Endothelial cell of umbilical vein (primary cell): ENCODE data around the gene SCN2B. TPM values are rescaled to one million over a fixed set of nuclear protein-coding genes. Genes with fewer than 3 reads are reported as not detected.

Experiments used
- BruUV-seq: library from RNA; stranded (reverse); fragments of 400-500 nt; replicated peaks from 2 replicates; lab custom pipeline; 2021; lab: Mats Ljungman, UMichigan
- CTCF ChIA-PET: fragments of 300-600, 350-600 bp; sonication (Branson Sonifier 250); formaldehyde crosslinking; loops from one replicate; lab custom pipeline; 2021; ENCODE audit warnings: antibody characterized with exemption, inconsistent platforms; lab: Charles Lee
- POLR2A ChIA-PET: fragments of 300-600, 350-600 bp; sonication (Branson Sonifier 250); formaldehyde crosslinking; loops from one replicate; lab custom pipeline; 2021; ENCODE audit warnings: antibody characterized with exemption, inconsistent platforms; lab: Charles Lee
- DNase-seq: peaks from one replicate; pipeline ENCODE4 v3.0.0-alpha.2; 2011; ENCODE audit warnings: low read depth, low spot score
- FAIRE-seq: peaks from 2 replicates; lab custom pipeline; 2011; peaks lifted over from hg19 to GRCh38; lab: Jason Lieb, UNC
- H2AFZ ChIP-seq: 2 replicates; pipeline ENCODE4 v1.6.0; 2012; ENCODE audit warnings: low read depth, low read length, control low read depth, inconsistent platforms
- H3K27ac ChIP-seq: 2 replicates; pipeline ENCODE4 v1.5.1; 2011; ENCODE audit warnings: low read depth, mild to moderate bottlenecking, control low read depth, low read length, moderate library complexity; ENCODE audit not compliant: insufficient read depth
- H3K27me3 ChIP-seq, 2 experiments: 2 replicates each; pipeline versions ENCODE4 v1.6.0 to v1.6.1; 2011; ENCODE audit warnings: low read length in 2 of 2, mixed read lengths in 1 of 2; ENCODE audit not compliant: control insufficient read depth in 2 of 2, insufficient read depth in 2 of 2
- H3K36me3 ChIP-seq, 2 experiments: 2 replicates in 1 of 2; 3 replicates in 1 of 2; pipeline ENCODE4 v1.5.1; 2011; ENCODE audit warnings: low read length in 2 of 2, mild to moderate bottlenecking in 1 of 2, moderate library complexity in 1 of 2; ENCODE audit not compliant: control insufficient read depth in 2 of 2, insufficient read depth in 2 of 2; ENCODE audit errors: extremely low read depth in 1 of 2
- H3K4me1 ChIP-seq: 3 replicates; pipeline ENCODE4 v1.5.1; 2011; ENCODE audit warnings: mild to moderate bottlenecking, low read length; ENCODE audit not compliant: control insufficient read depth, insufficient read depth; ENCODE audit errors: extremely low read depth
- H3K4me2 ChIP-seq: 2 replicates; pipeline ENCODE4 v1.6.1; 2011; ENCODE audit warnings: low read length, control low read depth, mixed read lengths; ENCODE audit not compliant: insufficient read depth
- H3K4me3 ChIP-seq, 3 experiments: fragments of 200-600 bp in 1 of 3; sonication (generic), shearing (Covaris generic) in 1 of 3; replicated peaks in 1 of 3; 2 replicates each; pipeline ENCODE4 v1.5.1; 2011 to 2016; ENCODE audit warnings: control low read depth in 3 of 3, low read length in 3 of 3, mild to moderate bottlenecking in 2 of 3, inconsistent platforms in 1 of 3, low read depth in 1 of 3, moderate library complexity in 1 of 3; ENCODE audit not compliant: insufficient read depth in 1 of 3
- H3K79me2 ChIP-seq: 2 replicates; pipeline ENCODE4 v1.6.0; 2012; ENCODE audit warnings: low read length, inconsistent platforms; ENCODE audit not compliant: control insufficient read depth, insufficient read depth
- H3K9ac ChIP-seq: replicated peaks from 2 replicates; pipeline ENCODE3; 2011; ENCODE audit warnings: low read length, control low read depth; ENCODE audit not compliant: insufficient read depth; ENCODE audit errors: extremely low read depth
- H3K9me1 ChIP-seq: replicated peaks from 3 replicates; pipeline ENCODE4 v1.6.0; 2011; ENCODE audit warnings: mild to moderate bottlenecking, low read length; ENCODE audit not compliant: control insufficient read depth, insufficient read depth; ENCODE audit errors: extremely low read depth
- H3K9me3 ChIP-seq: replicated peaks from 2 replicates; pipeline ENCODE4 v1.5.1; 2012; ENCODE audit warnings: low read length, inconsistent platforms; ENCODE audit not compliant: control insufficient read depth, insufficient read depth
- H4K20me1 ChIP-seq: replicated peaks from 2 replicates; pipeline ENCODE3; 2011; ENCODE audit warnings: mild to moderate bottlenecking, low read length; ENCODE audit not compliant: control insufficient read depth, insufficient read depth; ENCODE audit errors: extremely low read depth
- EZH2 ChIP-seq: IDR thresholded peaks from 2 replicates; pipeline ENCODE4 v1.6.1; 2012; ENCODE audit warnings: borderline replicate concordance, low read depth, mild to moderate bottlenecking, moderate library complexity, low read length, inconsistent platforms; ENCODE audit not compliant: severe bottlenecking
- FOS ChIP-seq: IDR thresholded peaks from 2 replicates; pipeline ENCODE4 v1.6.1; 2011; ENCODE audit warnings: mild to moderate bottlenecking, low read length, moderate library complexity, borderline replicate concordance; ENCODE audit not compliant: insufficient read depth
- GATA2 ChIP-seq: IDR thresholded peaks from 2 replicates; pipeline ENCODE4 v1.7.0; 2011; ENCODE audit warnings: low read depth, mild to moderate bottlenecking, moderate library complexity, mixed read lengths, low read length; ENCODE audit not compliant: insufficient read length, insufficient read depth
- JUN ChIP-seq: IDR thresholded peaks from 2 replicates; pipeline ENCODE4 v1.6.1; 2011; ENCODE audit warnings: borderline replicate concordance, low read depth; ENCODE audit not compliant: insufficient read length, insufficient read depth
- MAX ChIP-seq: IDR thresholded peaks from 2 replicates; pipeline ENCODE4 v1.6.1; 2011; ENCODE audit not compliant: insufficient read depth, insufficient read length
- MYC ChIP-seq: IDR thresholded peaks from one replicate; pipeline ENCODE4 v1.6.1; 2011; ENCODE audit warnings: mild to moderate bottlenecking, low read depth, low read length
- POLR2A ChIP-seq: IDR thresholded peaks from 2 replicates; pipeline ENCODE4 v1.6.1; 2012; ENCODE audit warnings: low read depth, mild to moderate bottlenecking, control low read depth, low read length
- POLR2AphosphoS5 ChIP-seq: IDR thresholded peaks from 2 replicates; pipeline ENCODE4 v1.6.1; 2012; ENCODE audit warnings: low read depth, mild to moderate bottlenecking, control low read depth, low read length, moderate library complexity; ENCODE audit not compliant: insufficient read depth
- dilution Hi-C: fragments of 300-500 bp; cut with MboI; formaldehyde crosslinking; loops from one replicate; pipeline ENCODE4 v1.15.0; 2019; ENCODE audit warnings: low sequenced_read_pairs; ENCODE audit not compliant: extremely low pct_ligation_motif_present
- intact Hi-C: fragments of 100-400 bp; cut with micrococcal nuclease; formaldehyde crosslinking; loops from one replicate; pipeline ENCODE4 v1.10.0; 2022
- polyA plus RNA-seq, 4 experiments: library from polyadenylated mRNA; depleted of rRNA in 3 of 4; stranded (reverse) in 3 of 4; unstranded in 1 of 4; fragments of >200 nt; gene quantifications; 2 replicates each; pipeline versions ENCODE4 v1.2.1 to v1.2.3, GENCODE V29; 2011 to 2012; ENCODE audit warnings: missing spikeins in 1 of 4
- total RNA-seq: library from RNA; stranded (reverse); gene quantifications from 2 replicates; pipeline ENCODE4 v1.2.3, GENCODE V29; 2021
- TF ChIP-seq, protein P1 (sequence below), 2 donors: IDR thresholded peaks; 1 replicate in 1 of 2; 2 replicates in 1 of 2; pipeline ENCODE4 v1.5.1; 2011; ENCODE audit warnings: low read length in 2 of 2, mild to moderate bottlenecking in 2 of 2, moderate library complexity in 2 of 2, control low read depth in 1 of 2, inconsistent platforms in 1 of 2, low read depth in 1 of 2; ENCODE audit not compliant: insufficient read depth in 1 of 2; ENCODE audit errors: extremely low read depth in 1 of 2

Gene SCN2B
- total and polyA plus RNA-seq, 2 donors (not counting 3 experiments of a cell fraction or from before 2014, with no cell fraction given) = not detected

- no TSS peak for BruUV-seq
- Histone ChIP-seq H3K4me2 (no peak overlapping the region), H3K9me1 (no peaks in the 10 kb centered on the region), H3K4me3 (no peak overlapping the region), H4K20me1 (no peaks in the 10 kb centered on the region), H3K27ac (no peak overlapping the region), H3K79me2 (no peaks in the 10 kb centered on the region), H3K27me3 (peaks cover 7 to 20% of the 10 kb centered on the region in 2 experiments), H2AFZ (no peak overlapping the region), H3K9me3 (no peaks in the 10 kb centered on the region), H3K4me1 (no peaks in the 10 kb centered on the region), H3K9ac (no peak overlapping the region), H3K36me3 (no peaks in the 10 kb centered on the region)
- CTCF ChIA-PET = interaction anchor here (1.0 to 4.7 kb wide), 8 partner anchors 9 to 362 kb away, joined by 3 to 112 read pairs (median 12); no protein-coding TSS in a partner anchor
- FAIRE-seq (no peak), DNase-seq (no peak)
- dilution Hi-C loops (no loop called here), intact Hi-C loops (no loop called here)
- no peak for TF ChIP-seq EZH2
- TF ChIP-seq, protein P1, sequence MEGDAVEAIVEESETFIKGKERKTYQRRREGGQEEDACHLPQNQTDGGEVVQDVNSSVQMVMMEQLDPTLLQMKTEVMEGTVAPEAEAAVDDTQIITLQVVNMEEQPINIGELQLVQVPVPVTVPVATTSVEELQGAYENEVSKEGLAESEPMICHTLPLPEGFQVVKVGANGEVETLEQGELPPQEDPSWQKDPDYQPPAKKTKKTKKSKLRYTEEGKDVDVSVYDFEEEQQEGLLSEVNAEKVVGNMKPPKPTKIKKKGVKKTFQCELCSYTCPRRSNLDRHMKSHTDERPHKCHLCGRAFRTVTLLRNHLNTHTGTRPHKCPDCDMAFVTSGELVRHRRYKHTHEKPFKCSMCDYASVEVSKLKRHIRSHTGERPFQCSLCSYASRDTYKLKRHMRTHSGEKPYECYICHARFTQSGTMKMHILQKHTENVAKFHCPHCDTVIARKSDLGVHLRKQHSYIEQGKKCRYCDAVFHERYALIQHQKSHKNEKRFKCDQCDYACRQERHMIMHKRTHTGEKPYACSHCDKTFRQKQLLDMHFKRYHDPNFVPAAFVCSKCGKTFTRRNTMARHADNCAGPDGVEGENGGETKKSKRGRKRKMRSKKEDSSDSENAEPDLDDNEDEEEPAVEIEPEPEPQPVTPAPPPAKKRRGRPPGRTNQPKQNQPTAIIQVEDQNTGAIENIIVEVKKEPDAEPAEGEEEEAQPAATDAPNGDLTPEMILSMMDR (IDR thresholded peaks at IDR 0.05; ENCODE audit: extremely low read depth in 1 of 2, insufficient read depth in 1 of 2, low read depth in 1 of 2, low read length in 2 of 2) = no peak
- no peak for TF ChIP-seq POLR2A
- TF ChIP-seq FOS = no peak
- TF ChIP-seq MYC = no peak
- TF ChIP-seq GATA2 = no peak
- TF ChIP-seq MAX = no peak
- no peak for TF ChIP-seq JUN
- TF ChIP-seq POLR2AphosphoS5 = no peak
- POLR2A ChIA-PET = no interaction called here
These were observed 6.2 kb downstream of the SCN2B start for GRCh38 chr11:118170231-118170630.
